ENCODE results near the gene RAC2.

RAC2 gene

GRCh38 chr22:37263966-37264887, 20.2 kb upstream of the RAC2 start:
- Histone ChIP-seq H3K4me1 (peaks cover 0 to 7% (median 0%) of the 10 kb centered on the region in 4 donors), H3K36me3 (no peaks in the 10 kb centered on the region), H3K9me3 (peaks cover 0 to 20% (median 15%) of the 10 kb centered on the region in 3 donors), H3K4me3 (no peak overlapping the region), H3K27ac (no peak overlapping the region), H3K27me3 (peaks cover 0 to 61% of the 10 kb centered on the region in 2 donors)
- intact Hi-C loops (cut with DNase I; ENCODE audit: low total_unique reads), result no loop called here
- TF ChIP-seq, protein P1, sequence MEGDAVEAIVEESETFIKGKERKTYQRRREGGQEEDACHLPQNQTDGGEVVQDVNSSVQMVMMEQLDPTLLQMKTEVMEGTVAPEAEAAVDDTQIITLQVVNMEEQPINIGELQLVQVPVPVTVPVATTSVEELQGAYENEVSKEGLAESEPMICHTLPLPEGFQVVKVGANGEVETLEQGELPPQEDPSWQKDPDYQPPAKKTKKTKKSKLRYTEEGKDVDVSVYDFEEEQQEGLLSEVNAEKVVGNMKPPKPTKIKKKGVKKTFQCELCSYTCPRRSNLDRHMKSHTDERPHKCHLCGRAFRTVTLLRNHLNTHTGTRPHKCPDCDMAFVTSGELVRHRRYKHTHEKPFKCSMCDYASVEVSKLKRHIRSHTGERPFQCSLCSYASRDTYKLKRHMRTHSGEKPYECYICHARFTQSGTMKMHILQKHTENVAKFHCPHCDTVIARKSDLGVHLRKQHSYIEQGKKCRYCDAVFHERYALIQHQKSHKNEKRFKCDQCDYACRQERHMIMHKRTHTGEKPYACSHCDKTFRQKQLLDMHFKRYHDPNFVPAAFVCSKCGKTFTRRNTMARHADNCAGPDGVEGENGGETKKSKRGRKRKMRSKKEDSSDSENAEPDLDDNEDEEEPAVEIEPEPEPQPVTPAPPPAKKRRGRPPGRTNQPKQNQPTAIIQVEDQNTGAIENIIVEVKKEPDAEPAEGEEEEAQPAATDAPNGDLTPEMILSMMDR (IDR thresholded peaks at IDR 0.05), result no peak
- DNase-seq, result no peak

- intact Hi-C loops (cut with DNase I; ENCODE audit: low total_unique reads), result no loop called here
- H3K27ac ChIP-seq, result no peak overlapping the region
- H3K4me3 ChIP-seq, result no peak overlapping the region
- H3K36me3 ChIP-seq, result no peaks in the 10 kb centered on the region
- TF ChIP-seq, protein P1 (IDR thresholded peaks at IDR 0.05), result no peak
- DNase-seq, result no peak
- peaks cover 0 to 72% of the 10 kb centered on the region in 2 donors for H3K27me3 ChIP-seq
- peaks cover 0 to 6% (median 0%) of the 10 kb centered on the region in 4 donors for H3K4me1 ChIP-seq
- peaks cover 0 to 20% (median 15%) of the 10 kb centered on the region in 3 donors for H3K9me3 ChIP-seq
These were observed 18.3 kb upstream of the RAC2 start for GRCh38 chr22:37262346-37262745.

- Histone ChIP-seq H3K27me3 (peaks cover 0 to 76% of the 10 kb centered on the region in 2 donors), H3K4me3 (no peak overlapping the region), H3K27ac (no peak overlapping the region), H3K36me3 (no peaks in the 10 kb centered on the region), H3K9me3 (peaks cover 0 to 20% (median 15%) of the 10 kb centered on the region in 3 donors), H3K4me1 (no peaks in the 10 kb centered on the region)
- TF ChIP-seq, protein P1 (IDR thresholded peaks at IDR 0.05), result peak; percentile 64 to 75
- intact Hi-C loops (cut with DNase I; ENCODE audit: low total_unique reads), result no loop called here
- peak in 1 of 2 donors; percentile 38 for DNase-seq
These were observed 16.9 kb upstream of the RAC2 start for GRCh38 chr22:37260901-37261336.

DNA sequence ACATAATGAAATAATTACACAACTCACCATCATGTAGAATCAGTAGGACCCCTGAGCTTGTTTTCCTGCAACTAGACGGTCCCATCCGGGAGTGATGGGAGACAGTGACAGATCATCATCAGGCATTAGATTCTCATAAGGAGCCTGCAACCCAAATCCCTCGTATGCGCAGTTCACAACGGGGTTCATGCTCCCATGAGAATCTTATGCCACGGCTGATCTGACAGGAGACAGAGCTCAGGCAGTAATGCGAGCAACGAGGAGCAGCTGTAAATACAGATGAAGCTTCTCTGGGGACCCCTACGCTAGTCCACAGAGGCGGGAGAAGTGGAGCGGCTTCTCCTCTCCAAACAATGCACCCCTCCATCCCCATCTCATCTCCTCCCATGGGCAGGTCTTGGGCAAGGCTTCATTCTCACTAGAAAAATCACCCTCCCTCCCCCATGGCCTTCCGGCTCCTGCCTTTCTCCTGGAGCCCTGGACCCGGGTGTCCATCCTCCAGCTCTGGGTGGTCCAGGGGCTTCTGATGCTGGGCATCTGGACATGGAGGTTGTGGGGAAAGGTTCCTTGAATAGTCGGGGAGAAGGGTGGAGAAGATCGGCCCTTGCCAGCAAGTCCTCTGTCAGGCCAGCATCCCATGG, 16.2 kb upstream of the RAC2 start:
- Histone ChIP-seq H3K27me3 (peaks cover 0 to 80% of the 10 kb centered on the region in 2 donors), H3K4me3 (no peak overlapping the region), H3K36me3 (no peaks in the 10 kb centered on the region), H3K27ac (no peak overlapping the region), H3K4me1 (no peaks in the 10 kb centered on the region), H3K9me3 (peaks cover 0 to 20% (median 15%) of the 10 kb centered on the region in 3 donors)
- no peak for DNase-seq
- intact Hi-C loops (cut with DNase I; ENCODE audit: low total_unique reads), result no loop called here
- TF ChIP-seq, protein P1 (IDR thresholded peaks at IDR 0.05), result no peak

DNA sequence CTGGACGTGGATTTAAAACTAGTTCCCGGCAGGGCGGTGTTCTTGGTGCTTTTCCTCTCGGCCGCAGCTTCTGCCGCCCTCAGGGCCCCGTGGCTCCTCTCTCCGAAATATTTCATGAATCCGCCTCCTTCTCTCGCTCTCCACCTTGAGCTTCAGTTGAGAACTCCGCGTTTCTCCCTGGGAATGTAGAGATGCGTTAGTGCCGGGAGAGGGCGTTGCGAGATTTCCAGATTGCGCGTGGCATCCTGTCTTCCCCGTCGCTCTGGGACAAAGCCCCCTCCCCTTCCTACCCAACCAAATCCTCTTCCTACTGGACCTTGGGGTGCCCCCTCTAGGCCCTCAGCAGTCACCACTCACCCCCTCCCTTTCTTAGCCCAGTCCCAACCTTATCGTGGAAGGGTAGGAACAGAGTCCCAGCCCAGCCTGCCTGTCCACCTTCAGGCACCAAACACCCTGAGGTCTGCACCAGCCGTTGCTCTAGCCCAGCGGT, 15.5 kb upstream of the RAC2 start:
- H3K9me3 ChIP-seq, result peaks cover 0 to 14% (median 13%) of the 10 kb centered on the region in 3 donors
- DNase-seq, result no peak
- TF ChIP-seq, protein P1 (IDR thresholded peaks at IDR 0.05), result no peak
- no peaks in the 10 kb centered on the region for H3K36me3 ChIP-seq
- H3K4me1 ChIP-seq, result no peaks in the 10 kb centered on the region
- no peak overlapping the region for H3K27ac ChIP-seq
- intact Hi-C loops (cut with DNase I; ENCODE audit: low total_unique reads), result no loop called here
- peaks cover 0 to 82% of the 10 kb centered on the region in 2 donors for H3K27me3 ChIP-seq
- no peak overlapping the region for H3K4me3 ChIP-seq

Measured in tibial artery (tissue), 4 donors.